NCI-H1105 treated with DMSO at 0.1 percent for 48 hours (cell line): ENCODE data around the gene MRPL52.
"Not testable (repeated sequence)": the region's sequence is repeated elsewhere in the genome, so short reads cannot be mapped to it uniquely, and the experiment has no call there.

ENCODE experiments used
- DNase-seq: peaks from one replicate; lab custom pipeline; 2025; lab: John Stamatoyannopoulos, UW

The MRPL52 gene

DNA sequence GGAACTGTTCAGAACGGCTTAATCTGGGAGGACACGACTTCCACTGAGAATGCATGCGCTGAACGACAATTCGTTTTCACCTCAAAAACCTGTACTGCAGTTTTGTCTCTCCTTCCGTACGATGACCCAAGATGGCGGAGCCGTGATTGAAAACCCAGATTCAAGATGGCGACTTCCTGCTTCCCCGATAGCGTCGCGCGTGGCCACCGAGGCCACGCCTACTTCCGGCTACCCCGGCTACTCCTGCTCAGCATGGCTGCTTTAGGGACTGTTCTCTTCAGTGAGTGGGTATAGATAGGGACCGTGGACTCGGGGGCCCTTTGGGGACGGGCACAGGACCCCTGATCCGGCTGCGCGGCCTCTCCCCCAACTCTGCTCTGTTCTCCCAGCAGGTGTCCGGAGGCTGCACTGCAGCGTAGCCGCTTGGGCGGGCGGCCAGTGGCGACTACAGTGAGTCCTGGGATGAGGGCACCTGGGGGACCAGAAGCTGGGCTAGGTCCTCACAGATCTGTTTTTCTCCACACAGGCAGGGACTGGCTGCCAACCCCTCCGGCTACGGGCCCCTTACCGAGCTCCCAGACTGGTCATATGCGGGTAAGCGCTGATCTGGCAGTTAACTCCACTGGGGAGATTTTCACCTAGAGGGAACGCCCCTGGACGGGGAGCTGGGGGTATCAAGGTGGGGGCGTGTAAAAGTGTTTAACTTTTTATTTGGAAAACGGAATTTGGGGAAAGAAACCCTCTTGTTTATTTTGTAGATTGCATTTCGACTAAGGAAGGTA lies at the start of gene MRPL52:
Gene MRPL52, plus strand, starts transcription at position 227 of the 782 bp plus-strand sequence. Its CDS starts 26 bp downstream, at position 253.
- DNase-seq, result peak; percentile 92

GRCh38 chr14:22780105-22780679 lies 49.5 kb upstream of the MRPL52 start:
- no peak for DNase-seq

GRCh38 chr14:22780941-22781300 lies 48.8 kb upstream of the MRPL52 start:
- no peak for DNase-seq

DNA sequence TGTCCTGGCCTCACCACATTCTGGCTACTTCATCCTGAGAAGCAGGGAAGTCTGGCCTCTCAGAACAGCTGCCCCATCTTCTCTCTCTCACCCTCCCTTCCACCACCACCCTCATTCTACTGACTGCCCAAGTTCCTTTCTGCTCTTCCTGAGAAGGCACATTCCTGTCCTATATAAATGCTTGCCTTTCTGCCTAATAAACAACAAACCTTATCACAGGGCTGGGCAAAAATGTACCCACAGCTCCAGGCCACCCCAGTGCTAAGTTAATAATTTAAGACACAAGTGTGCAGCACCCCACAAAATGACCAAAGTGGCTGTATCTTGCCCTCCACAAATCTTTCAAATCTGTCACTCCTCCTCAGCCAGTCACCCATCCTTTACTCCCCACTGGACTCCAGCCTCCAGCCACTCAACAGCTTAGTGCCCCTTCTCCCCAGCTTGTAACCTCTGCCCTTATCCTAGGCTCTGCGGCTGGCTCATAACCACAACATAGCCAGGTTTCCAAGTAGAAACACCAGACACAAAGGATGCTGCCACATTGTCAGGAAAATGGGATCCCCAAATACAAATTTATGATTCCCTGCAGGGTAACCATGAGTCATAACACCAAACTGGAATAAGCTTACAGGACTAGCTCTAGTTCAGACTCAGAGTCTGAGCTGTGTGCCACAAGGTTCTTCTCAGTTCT lies 48.2 kb upstream of the MRPL52 start:
- DNase-seq, result no peak

- DNase-seq, result no peak
These were observed 43.0 kb upstream of the MRPL52 start for GRCh38 chr14:22786685-22787084.

DNA sequence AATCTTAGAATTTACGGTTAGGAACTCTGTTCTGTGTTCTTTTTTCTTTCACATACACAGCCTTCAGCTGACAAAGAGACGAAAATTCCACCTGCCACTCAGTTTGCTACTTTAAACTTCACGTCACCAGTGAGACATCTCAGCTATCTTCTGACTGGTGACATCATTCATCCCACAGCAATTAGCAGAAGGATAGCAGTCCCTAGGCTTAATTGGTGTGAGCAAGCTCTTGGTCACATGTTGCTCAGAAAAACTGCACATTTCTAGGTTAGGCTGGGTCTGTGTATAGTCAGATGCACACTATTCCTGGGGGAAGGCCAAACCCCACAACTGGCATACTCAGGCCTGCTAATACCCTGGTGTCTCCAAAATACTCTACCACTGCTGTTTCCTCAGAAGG lies 38.4 kb upstream of the MRPL52 start:
- DNase-seq, result no peak

DNA sequence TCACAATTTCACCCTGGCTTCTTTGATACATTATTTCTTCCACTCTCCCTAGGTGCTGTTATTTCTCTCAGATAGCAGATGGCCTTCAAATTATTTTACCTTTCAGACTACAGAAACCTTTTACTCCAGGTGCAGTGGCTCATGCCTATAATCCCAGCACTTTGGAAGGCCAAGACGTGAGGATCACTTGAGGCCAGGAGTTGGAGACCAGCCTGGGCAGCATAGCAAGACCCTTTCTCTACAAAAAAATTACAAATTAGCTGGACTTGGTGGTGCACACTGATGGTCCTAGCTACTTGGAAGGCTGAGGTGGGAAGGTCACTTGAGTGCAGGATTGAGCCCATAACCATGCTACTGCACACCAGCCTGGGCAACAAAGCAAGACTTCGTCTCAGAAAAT lies 37.5 kb upstream of the MRPL52 start:
- DNase-seq, result no peak

GRCh38 chr14:22793550-22793949 lies 36.1 kb upstream of the MRPL52 start:
- not testable (repeated sequence) for DNase-seq

DNA sequence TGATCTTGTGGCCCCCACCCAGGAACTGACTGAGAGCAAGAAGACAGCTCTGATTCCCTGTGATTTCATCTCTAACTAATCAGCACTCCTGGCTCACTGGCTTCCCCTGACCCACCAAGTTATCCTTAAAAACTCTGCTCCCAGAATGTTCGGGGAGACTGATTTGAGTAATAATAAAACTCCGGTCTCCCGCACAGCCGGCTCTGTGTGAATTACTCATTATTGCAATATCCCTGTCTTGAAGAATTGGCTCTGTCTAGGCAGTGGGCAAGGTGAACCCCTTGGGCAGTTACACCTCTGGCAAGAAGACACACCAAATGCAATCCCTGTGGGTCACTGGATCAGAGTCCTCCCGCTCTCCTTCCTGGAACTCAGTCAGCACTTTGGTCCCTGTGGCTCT lies 35.7 kb upstream of the MRPL52 start:
- DNase-seq, result no peak

- DNase-seq, result no peak
These were observed 35.1 kb upstream of the MRPL52 start for GRCh38 chr14:22794551-22794951.

DNA sequence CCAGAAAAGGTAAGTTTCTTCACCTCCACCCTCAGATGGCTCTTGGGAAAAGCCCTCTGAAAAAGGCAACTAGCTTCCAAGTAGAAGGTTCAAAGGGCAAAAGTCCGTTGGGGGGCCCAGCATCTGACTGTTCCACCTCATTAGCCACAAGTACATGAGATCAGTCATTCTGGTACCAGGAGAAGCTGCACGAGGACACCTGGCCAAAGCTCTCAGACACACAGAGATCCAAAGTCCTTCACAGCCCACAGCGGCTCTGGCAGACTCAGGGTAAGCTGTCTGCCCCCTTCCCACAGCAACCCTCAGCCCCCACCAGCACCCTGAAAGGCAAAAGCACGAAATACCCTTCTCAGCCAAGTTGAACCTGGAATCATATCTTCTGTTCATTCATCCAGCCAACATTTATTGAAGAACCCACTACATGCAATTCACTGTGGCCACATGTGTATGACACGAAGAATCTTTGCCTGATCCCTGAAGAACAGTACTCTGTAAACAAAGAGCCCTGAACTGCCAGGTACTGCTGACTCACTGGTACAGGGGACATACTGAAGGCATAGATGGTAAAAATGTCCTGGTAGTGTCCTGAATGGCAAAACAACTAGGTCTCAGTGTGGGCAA lies 33.5 kb upstream of the MRPL52 start:
- DNase-seq, result no peak

GRCh38 chr14:22797017-22797917 lies 32.4 kb upstream of the MRPL52 start:
- DNase-seq, result no peak

GRCh38 chr14:22798528-22798927 lies 31.2 kb upstream of the MRPL52 start:
- DNase-seq, result no peak

- DNase-seq, result no peak
These were observed 29.3 kb upstream of the MRPL52 start for GRCh38 chr14:22800346-22800745.

GRCh38 chr14:22801716-22802115 lies 28.0 kb upstream of the MRPL52 start:
- no peak for DNase-seq

GRCh38 chr14:22802860-22803686 lies 26.6 kb upstream of the MRPL52 start:
- no peak for DNase-seq

DNA sequence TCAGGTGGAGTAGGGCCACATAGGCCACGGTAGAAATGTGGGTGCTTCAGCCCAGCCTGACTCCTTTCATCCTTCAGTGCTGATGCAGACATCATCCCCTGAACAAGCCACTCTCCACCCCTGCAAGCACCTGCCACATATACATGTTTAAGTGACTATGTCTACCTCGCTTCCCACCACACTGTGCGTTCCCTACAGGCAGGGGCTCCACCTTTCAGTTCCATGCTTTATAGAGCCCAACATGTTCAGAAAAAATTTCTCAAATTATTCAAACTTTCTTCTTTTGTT lies 26.1 kb upstream of the MRPL52 start:
- no peak for DNase-seq

DNA sequence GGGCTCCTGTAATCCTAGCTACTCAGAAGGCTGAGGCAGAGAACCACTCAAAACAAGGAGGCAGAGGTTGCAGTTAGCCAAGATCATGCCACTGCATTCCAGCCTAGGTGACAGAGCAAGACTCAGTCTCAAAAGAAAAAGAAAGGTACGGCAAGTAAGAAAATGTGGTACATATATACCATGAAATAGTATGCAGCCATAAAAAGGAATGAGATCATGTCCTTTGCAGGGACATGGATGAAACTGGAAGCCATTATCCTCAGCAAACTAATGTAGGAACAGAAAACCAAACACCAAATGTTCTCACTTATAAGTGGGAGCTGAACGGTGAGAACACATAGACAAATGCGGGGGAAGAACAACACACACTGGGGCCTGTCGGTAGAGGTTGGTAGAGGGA lies 24.5 kb upstream of the MRPL52 start:
- not testable (repeated sequence) for DNase-seq

DNA sequence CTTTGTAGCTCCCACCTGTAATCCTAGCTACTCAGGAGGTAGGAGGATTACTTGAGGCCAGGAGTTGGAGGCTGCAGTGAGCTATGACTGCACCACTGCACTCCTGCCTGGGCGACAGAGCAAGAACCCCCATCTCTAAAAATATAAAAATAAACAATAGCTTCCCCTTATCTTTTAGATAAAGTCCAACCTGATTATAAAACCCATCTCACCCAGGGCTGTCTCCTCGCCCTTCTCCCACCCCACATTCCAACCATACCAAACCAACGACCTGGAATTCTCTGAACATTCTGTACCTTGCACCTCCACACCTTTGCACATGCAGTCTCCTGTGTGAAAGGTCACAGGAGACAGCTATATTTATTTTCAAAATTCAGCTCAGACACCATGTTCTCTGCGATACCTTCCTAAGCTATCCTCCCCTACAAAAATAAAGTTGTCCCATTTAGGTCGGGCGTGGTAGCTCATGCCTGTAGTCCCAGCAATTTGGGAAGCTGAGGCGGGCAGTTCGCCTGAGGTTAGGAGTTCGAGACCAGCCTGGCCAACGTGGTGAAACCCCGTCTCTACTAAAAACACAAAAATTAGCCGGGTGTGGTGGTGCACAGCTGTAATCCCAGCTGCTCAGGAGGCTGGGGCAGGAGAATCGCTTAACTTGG lies 22.1 kb upstream of the MRPL52 start:
- DNase-seq, result no peak

DNA sequence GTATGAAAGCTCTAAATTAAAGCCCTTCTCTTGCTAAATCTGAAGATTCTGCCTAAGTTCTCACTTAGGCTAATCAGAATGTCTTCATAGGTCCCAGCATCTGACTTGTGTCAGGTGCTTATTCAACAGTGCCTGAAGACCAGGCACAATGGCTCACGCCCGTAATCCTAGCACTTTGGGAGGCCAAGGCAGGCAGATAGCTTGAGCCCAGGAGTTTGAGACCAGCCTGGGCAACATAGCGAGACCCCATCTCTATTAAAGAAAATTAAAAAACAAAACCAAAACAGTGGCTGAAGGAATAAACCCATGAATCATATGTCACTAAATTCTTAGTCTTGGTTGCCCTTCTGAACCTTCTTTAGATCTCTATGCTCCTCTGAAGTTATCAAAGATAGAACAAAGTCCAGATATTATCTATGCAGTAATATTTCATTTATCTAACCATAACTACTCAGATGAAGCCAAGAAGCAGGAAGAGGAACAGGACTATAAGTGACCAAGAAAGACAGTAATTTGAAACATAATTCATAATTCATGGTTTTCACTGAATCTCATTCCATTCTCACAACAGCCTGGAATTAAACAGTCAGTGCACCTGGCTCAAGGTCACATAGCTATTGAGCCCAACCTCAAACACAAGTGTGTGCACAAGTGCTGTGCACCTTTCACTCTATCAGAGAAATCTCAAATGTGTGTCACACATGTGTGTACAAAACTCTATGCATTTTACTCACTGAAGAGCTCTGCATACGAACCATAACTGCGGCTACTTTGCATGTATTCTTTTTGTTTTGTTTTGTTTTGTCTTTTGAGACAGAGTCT lies 21.1 kb upstream of the MRPL52 start:
- no peak for DNase-seq
